SK-N-SH (cell line): ENCODE measurements around the gene CTBP2. TPM values are rescaled to one million over a fixed set of nuclear protein-coding genes. Genes with fewer than 3 reads are reported as not detected.
"Not testable (repeated sequence)": the region's sequence is repeated elsewhere in the genome, so short reads cannot be mapped to it uniquely, and the experiment has no call there.

Source experiments
- CTCF ChIA-PET: fragments of 300-600, 350-600 bp; formaldehyde crosslinking; extraction: SDS; loops from one replicate; lab custom pipeline; 2021; lab: Yijun Ruan, JAX
- POLR2A ChIA-PET: fragments of 350-600 bp; sonication (Branson Sonifier 250); formaldehyde crosslinking; extraction: SDS; loops from one replicate; lab custom pipeline; 2020; ENCODE audit warnings: antibody characterized with exemption, inconsistent platforms; lab: Yijun Ruan, JAX
- DNase-seq: peaks from one replicate; pipeline ENCODE4 v3.0.0; 2012
- H2AFZ ChIP-seq: fragments of 200-600 bp; sonication (generic); 2 replicates; pipeline ENCODE4 v1.8.1; 2016; ENCODE audit warnings: antibody characterized with exemption, mild to moderate bottlenecking, low read depth
- H3F3A ChIP-seq: fragments of 200-600 bp; sonication (generic); replicated peaks from 2 replicates; pipeline ENCODE3; 2016; ENCODE audit warnings: antibody characterized with exemption, mild to moderate bottlenecking; ENCODE audit not compliant: insufficient read depth
- H3K27ac ChIP-seq, 2 experiments: fragments of 200-500 bp in 1 of 2; fragments of 200-600 bp in 1 of 2; sonication (Bioruptor generic) in 1 of 2; sonication (generic), shearing (Covaris generic) in 1 of 2; 2 replicates each; pipeline versions ENCODE4 v1.5.1 to v1.6.1; 2014 to 2016; ENCODE audit warnings: low read depth in 2 of 2, inconsistent platforms in 1 of 2, low read length in 1 of 2, mild to moderate bottlenecking in 1 of 2, mixed read lengths in 1 of 2
- H3K27me3 ChIP-seq: fragments of 200-600 bp; sonication (generic), shearing (Covaris generic); 2 replicates; pipeline ENCODE4 v1.6.1; 2016; ENCODE audit warnings: mixed run types; ENCODE audit not compliant: insufficient read depth
- H3K36me3 ChIP-seq, 2 experiments: fragments of 200-500 bp in 1 of 2; fragments of 200-600 bp in 1 of 2; sonication (Bioruptor generic) in 1 of 2; sonication (generic) in 1 of 2; replicated peaks in 1 of 2; 2 replicates each; pipeline versions ENCODE3 to v1.5.1; 2014 to 2016; ENCODE audit warnings: low read length in 1 of 2, mild to moderate bottlenecking in 1 of 2; ENCODE audit not compliant: insufficient read depth in 2 of 2, control insufficient read depth in 1 of 2
- H3K4me1 ChIP-seq, 2 experiments: fragments of 200-500 bp in 1 of 2; fragments of 200-600 bp in 1 of 2; sonication (Bioruptor generic) in 1 of 2; sonication (generic), shearing (Covaris generic) in 1 of 2; 2 replicates each; pipeline versions ENCODE4 v1.5.1 to v1.6.1; 2014 to 2016; ENCODE audit warnings: low read depth in 1 of 2, low read length in 1 of 2, mixed run types in 1 of 2; ENCODE audit not compliant: insufficient read depth in 2 of 2, control insufficient read depth in 1 of 2
- H3K4me2 ChIP-seq: fragments of 200-600 bp; sonication (generic), shearing (Covaris generic); 2 replicates; pipeline ENCODE4 v1.6.1; 2017; ENCODE audit warnings: mixed run types
- H3K4me3 ChIP-seq, 2 experiments: fragments of 200-500 bp in 1 of 2; fragments of 200-600 bp in 1 of 2; sonication (Bioruptor generic) in 1 of 2; sonication (generic), shearing (Covaris generic) in 1 of 2; 2 replicates each; pipeline versions ENCODE4 v1.5.1 to v1.8.1; 2014 to 2016; ENCODE audit warnings: low read depth in 2 of 2, inconsistent platforms in 1 of 2, low read length in 1 of 2, mild to moderate bottlenecking in 1 of 2, mixed read lengths in 1 of 2, moderate library complexity in 1 of 2
- H3K79me2 ChIP-seq: fragments of 200-600 bp; sonication (generic); 2 replicates; pipeline ENCODE4 v1.8.1; 2017; ENCODE audit warnings: mild to moderate bottlenecking; ENCODE audit not compliant: insufficient read depth
- H3K9ac ChIP-seq: fragments of 200-600 bp; sonication (generic); 2 replicates; pipeline ENCODE4 v1.6.1; 2017; ENCODE audit warnings: mixed run types
- H3K9me2 ChIP-seq: fragments of 200-600 bp; sonication (generic); 2 replicates; pipeline ENCODE4 v1.6.1; 2017; ENCODE audit warnings: mixed run types
- H3K9me3 ChIP-seq: fragments of 200-600 bp; sonication (generic); 2 replicates; pipeline ENCODE4 v1.6.1; 2017; ENCODE audit warnings: mixed run types, mild to moderate bottlenecking, moderate library complexity
- H4K20me1 ChIP-seq: fragments of 200-600 bp; sonication (generic); 2 replicates; pipeline ENCODE4 v1.6.1; 2017; ENCODE audit warnings: mild to moderate bottlenecking, mixed run types; ENCODE audit not compliant: insufficient read depth
- CHD2 ChIP-seq: fragments of 150-350 bp; IDR thresholded peaks from 2 replicates; pipeline ENCODE4 v1.6.1; 2018; ENCODE audit warnings: low read length; ENCODE audit not compliant: partially characterized antibody
- EP300 ChIP-seq, 2 experiments: IDR thresholded peaks; 2 replicates each; pipeline versions ENCODE4 v1.4.0 to v1.6.1; 2012; ENCODE audit warnings: borderline replicate concordance in 1 of 2, low read depth in 1 of 2, low read length in 1 of 2
- EZH2phosphoT487 ChIP-seq: fragments of 200-600 bp; sonication (generic); IDR thresholded peaks from 2 replicates; pipeline ENCODE4 v1.6.1; 2017; ENCODE audit warnings: low read depth, mixed run types, mild to moderate bottlenecking, antibody characterized with exemption, moderate library complexity, borderline replicate concordance
- FOXJ3 ChIP-seq: sonication (generic); formaldehyde crosslinking; IDR thresholded peaks from 2 replicates; pipeline ENCODE4 v1.5.1; 2020; ENCODE audit warnings: mild to moderate bottlenecking, missing genetic modification reagents
- NFIC ChIP-seq: IDR thresholded peaks from 2 replicates; pipeline ENCODE4 v1.4.0; 2012; ENCODE audit warnings: borderline replicate concordance
- NRF1 ChIP-seq: IDR thresholded peaks from 2 replicates; pipeline ENCODE4 v1.6.1; 2012; ENCODE audit warnings: low read depth, mild to moderate bottlenecking, low read length
- RXRA ChIP-seq: IDR thresholded peaks from 2 replicates; pipeline ENCODE4 v1.4.0; 2012; ENCODE audit warnings: low read depth, mild to moderate bottlenecking, borderline replicate concordance
- SMC3 ChIP-seq: IDR thresholded peaks from 2 replicates; pipeline ENCODE4 v1.6.1; 2012; ENCODE audit warnings: low read depth, low read length, improper control_type of control experiment
- WGBS: methylation state at CpG from one replicate; pipeline ENCODE4 v1.1.6; 2017; ENCODE audit warnings: low lambda C conversion rate; 5-methylcytosine and 5-hydroxymethylcytosine counted together
- polyA plus RNA-seq, 3 experiments: library from polyadenylated mRNA; depleted of rRNA; stranded (reverse); fragments of >200 nt; gene quantifications; 2 replicates each; pipeline ENCODE4 v1.2.3, GENCODE V29; 2012
- TF ChIP-seq, protein P1 (sequence below): IDR thresholded peaks from 2 replicates; pipeline ENCODE4 v1.4.0; 2012; ENCODE audit warnings: low read depth
- TF ChIP-seq, protein P2 (sequence below): fragments of 150-350 bp; IDR thresholded peaks from 2 replicates; pipeline ENCODE4 v1.6.1; 2016; ENCODE audit warnings: mild to moderate bottlenecking, low read depth, low read length
- TF ChIP-seq, protein P3 (sequence below): fragments of 150-350 bp; IDR thresholded peaks from 2 replicates; pipeline ENCODE4 v1.6.1; 2017; ENCODE audit warnings: antibody characterized with exemption, low read length, low read depth, borderline replicate concordance

CTBP2 gene
- polyA plus RNA-seq, 1 of the 3 experiments (the other 2 are of a cell fraction), result 69.7 TPM

DNA sequence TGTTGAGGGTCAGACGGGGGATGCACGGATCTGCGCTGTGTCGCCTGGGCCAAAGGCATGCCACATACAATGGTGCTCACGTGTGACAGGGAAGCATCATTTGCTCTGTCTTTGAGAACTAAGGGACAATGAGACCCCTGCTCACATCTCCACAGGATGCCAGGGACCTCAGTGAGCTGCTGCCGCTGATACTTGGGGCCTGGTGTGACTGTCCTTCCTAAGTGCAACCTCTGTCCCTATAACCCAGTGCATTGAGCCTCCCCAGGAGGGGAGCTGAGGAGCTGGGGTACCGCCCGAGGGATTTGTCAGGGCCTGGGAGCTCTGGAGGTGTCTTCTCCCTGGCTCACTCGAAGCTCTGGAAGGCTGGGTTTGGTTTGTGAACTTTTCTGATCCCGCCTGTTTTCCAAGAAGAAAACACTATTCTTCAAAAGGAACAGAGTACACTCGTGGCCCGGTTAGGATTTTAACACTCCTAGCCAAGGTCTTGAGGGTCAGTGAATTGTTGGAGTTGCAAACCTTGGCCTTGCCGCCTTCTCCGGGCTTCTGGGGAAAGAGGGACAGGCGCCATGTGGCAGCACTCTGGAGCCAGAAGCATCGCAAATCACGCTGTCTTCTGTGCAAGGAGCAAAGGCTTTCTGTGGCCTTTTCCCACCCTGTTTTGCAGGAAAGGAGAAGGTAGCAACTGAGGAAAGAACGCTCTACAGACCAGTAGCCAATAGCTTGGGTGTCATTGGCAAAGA lies 26.2 kb upstream of the CTBP2 start:
- H4K20me1 ChIP-seq, result no peaks in the 10 kb centered on the region
- no peaks in the 10 kb centered on the region for H3K27me3 ChIP-seq
- no peak for TF ChIP-seq EZH2phosphoT487
- no peak for TF ChIP-seq CHD2
- TF ChIP-seq RXRA, result no peak
- TF ChIP-seq EP300 (IDR thresholded peaks at IDR 0.05; ENCODE audit: borderline replicate concordance in 1 of 2, low read depth in 1 of 2, low read length in 1 of 2), result no peak
- TF ChIP-seq FOXJ3 (CRISPR knock-in tag), result no peak
- TF ChIP-seq NFIC, result no peak
- TF ChIP-seq, protein P1, sequence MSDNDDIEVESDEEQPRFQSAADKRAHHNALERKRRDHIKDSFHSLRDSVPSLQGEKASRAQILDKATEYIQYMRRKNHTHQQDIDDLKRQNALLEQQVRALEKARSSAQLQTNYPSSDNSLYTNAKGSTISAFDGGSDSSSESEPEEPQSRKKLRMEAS, result no peak
- TF ChIP-seq NRF1, result no peak
- TF ChIP-seq SMC3, result no peak
- TF ChIP-seq, protein P2, sequence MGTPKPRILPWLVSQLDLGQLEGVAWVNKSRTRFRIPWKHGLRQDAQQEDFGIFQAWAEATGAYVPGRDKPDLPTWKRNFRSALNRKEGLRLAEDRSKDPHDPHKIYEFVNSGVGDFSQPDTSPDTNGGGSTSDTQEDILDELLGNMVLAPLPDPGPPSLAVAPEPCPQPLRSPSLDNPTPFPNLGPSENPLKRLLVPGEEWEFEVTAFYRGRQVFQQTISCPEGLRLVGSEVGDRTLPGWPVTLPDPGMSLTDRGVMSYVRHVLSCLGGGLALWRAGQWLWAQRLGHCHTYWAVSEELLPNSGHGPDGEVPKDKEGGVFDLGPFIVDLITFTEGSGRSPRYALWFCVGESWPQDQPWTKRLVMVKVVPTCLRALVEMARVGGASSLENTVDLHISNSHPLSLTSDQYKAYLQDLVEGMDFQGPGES, result no peak
- TF ChIP-seq, protein P3, sequence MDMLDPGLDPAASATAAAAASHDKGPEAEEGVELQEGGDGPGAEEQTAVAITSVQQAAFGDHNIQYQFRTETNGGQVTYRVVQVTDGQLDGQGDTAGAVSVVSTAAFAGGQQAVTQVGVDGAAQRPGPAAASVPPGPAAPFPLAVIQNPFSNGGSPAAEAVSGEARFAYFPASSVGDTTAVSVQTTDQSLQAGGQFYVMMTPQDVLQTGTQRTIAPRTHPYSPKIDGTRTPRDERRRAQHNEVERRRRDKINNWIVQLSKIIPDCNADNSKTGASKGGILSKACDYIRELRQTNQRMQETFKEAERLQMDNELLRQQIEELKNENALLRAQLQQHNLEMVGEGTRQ, result no peak
- TF ChIP-seq, all 33 proteins: peak for 0
- ChIA-PET CTCF (no interaction called here), POLR2A (no interaction called here)
- H3K4me1 ChIP-seq, result no peaks in the 10 kb centered on the region
- no peaks in the 10 kb centered on the region for H3K9me2 ChIP-seq
- no peak overlapping the region for H3K4me2 ChIP-seq
- DNase-seq, result no peak
- no peaks in the 10 kb centered on the region for H3K79me2 ChIP-seq
- H3K9ac ChIP-seq, result no peak overlapping the region
- no peaks in the 10 kb centered on the region for H3K9me3 ChIP-seq
- H3K27ac ChIP-seq, result no peak overlapping the region
- no peaks in the 10 kb centered on the region for H3K36me3 ChIP-seq
- H2AFZ ChIP-seq, result no peak overlapping the region
- H3K4me3 ChIP-seq, result no peak overlapping the region
- WGBS, result 63% methylated on average over 18 of the region's 18 CpGs
- H3F3A ChIP-seq, result no peaks in the 10 kb centered on the region

DNA sequence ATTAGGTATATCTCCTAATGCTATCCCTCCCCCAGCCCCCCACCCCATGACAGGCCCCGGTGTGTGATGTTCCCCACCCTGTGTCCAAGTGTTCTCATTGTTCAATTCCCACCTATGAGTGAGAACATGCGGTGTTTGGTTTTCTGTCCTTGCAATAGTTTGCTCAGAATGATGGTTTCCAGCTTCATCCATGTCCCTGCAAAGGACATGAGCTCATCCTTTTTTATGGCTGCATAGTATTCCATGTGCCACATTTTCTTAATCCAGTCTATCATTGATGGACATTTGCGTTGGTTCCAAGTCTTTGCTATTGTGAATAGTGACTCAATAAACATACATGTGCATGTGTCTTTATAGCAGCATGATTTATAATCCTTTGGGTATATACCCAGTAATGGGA lies 18.7 kb upstream of the CTBP2 start:
- CTCF ChIA-PET, H3K27me3 ChIP-seq, H3K79me2 ChIP-seq, H3K9me2 ChIP-seq, DNase-seq, H3K4me3 ChIP-seq, POLR2A ChIA-PET, H3K9ac ChIP-seq, H3F3A ChIP-seq, H4K20me1 ChIP-seq, H3K36me3 ChIP-seq, H3K4me2 ChIP-seq, H3K4me1 ChIP-seq, H3K9me3 ChIP-seq, H3K27ac ChIP-seq, H2AFZ ChIP-seq: not testable (repeated sequence)
- WGBS, result 62% methylated on average over 3 of the region's 3 CpGs
